Colon (tissue), 2 donors: ENCODE measurements around the gene BANP.
"Not testable (repeated sequence)": the region's sequence is repeated elsewhere in the genome, so short reads cannot be mapped to it uniquely, and the experiment has no call there.

Source experiments
- FAIRE-seq: peaks from 2 replicates; lab custom pipeline; 2012; peaks lifted over from hg19 to GRCh38; lab: Jason Lieb, UNC
- donor health status: control.
- donor health status: control.

BANP gene

GRCh38 chr16:87966685-87967185 is 15.5 kb downstream of the BANP start:
- no peak for FAIRE-seq

- no peak for FAIRE-seq
These were observed 17.3 kb downstream of the BANP start for GRCh38 chr16:87968541-87968940.

GRCh38 chr16:87970186-87970585 is 19.0 kb downstream of the BANP start:
- FAIRE-seq, result no peak

- FAIRE-seq, result no peak
These were observed 20.7 kb downstream of the BANP start for GRCh38 chr16:87971933-87972332.

GRCh38 chr16:87973717-87974116 is 22.5 kb downstream of the BANP start:
- FAIRE-seq, result no peak

GRCh38 chr16:87974178-87974577 is 22.9 kb downstream of the BANP start:
- FAIRE-seq, result no peak

GRCh38 chr16:87976665-87977064 is 25.4 kb downstream of the BANP start:
- FAIRE-seq, result no peak

- no peak for FAIRE-seq
These were observed 26.9 kb downstream of the BANP start for GRCh38 chr16:87978127-87978526.

- no peak for FAIRE-seq
These were observed 28.1 kb downstream of the BANP start for GRCh38 chr16:87979352-87979751.

- not testable (repeated sequence) for FAIRE-seq
These were observed 28.8 kb downstream of the BANP start for GRCh38 chr16:87979911-87980630.

GRCh38 chr16:87981376-87981775 is 30.1 kb downstream of the BANP start:
- not testable (repeated sequence) for FAIRE-seq

GRCh38 chr16:87982581-87983041 is 31.4 kb downstream of the BANP start:
- FAIRE-seq, result no peak

GRCh38 chr16:87983072-87983736 is 32.0 kb downstream of the BANP start:
- FAIRE-seq, result not testable (repeated sequence)

- not testable (repeated sequence) for FAIRE-seq
These were observed 32.5 kb downstream of the BANP start for GRCh38 chr16:87983737-87984097.

- not testable (repeated sequence) for FAIRE-seq
These were observed 32.9 kb downstream of the BANP start for GRCh38 chr16:87984180-87984579.

GRCh38 chr16:87984632-87985267 is 33.5 kb downstream of the BANP start:
- FAIRE-seq, result no peak

GRCh38 chr16:87985493-87985892 is 34.3 kb downstream of the BANP start:
- not testable (repeated sequence) for FAIRE-seq

GRCh38 chr16:87986361-87986849 is 35.2 kb downstream of the BANP start:
- FAIRE-seq, result not testable (repeated sequence)

- not testable (repeated sequence) for FAIRE-seq
These were observed 37.4 kb downstream of the BANP start for GRCh38 chr16:87988596-87988995.

GRCh38 chr16:87990254-87990653 is 39.0 kb downstream of the BANP start:
- not testable (repeated sequence) for FAIRE-seq

GRCh38 chr16:87992142-87992541 is 40.9 kb downstream of the BANP start:
- FAIRE-seq, result not testable (repeated sequence)

- no peak for FAIRE-seq
These were observed 42.7 kb downstream of the BANP start for GRCh38 chr16:87993901-87994300.

GRCh38 chr16:87995644-87996043 is 44.4 kb downstream of the BANP start:
- no peak for FAIRE-seq
